Mesenchymal stem cell (in vitro differentiated cells and primary cell): ENCODE data around the gene SULT1B1.

Source experiments
- DNase-seq: peaks from one replicate; pipeline ENCODE4 v3.0.0-alpha.2; 2013
- H2AFZ ChIP-seq: one replicate; pipeline ENCODE4 v1.6.1; 2013; ENCODE audit warnings: low read depth, mild to moderate bottlenecking, control low read depth, inconsistent platforms, low read length, moderate library complexity
- H2AK5ac ChIP-seq: 2 replicates; pipeline ENCODE4 v1.6.1; 2013; ENCODE audit warnings: low read length, moderate library complexity, mild to moderate bottlenecking, inconsistent platforms; ENCODE audit not compliant: severe bottlenecking
- H2BK120ac ChIP-seq: one replicate; pipeline ENCODE4 v1.6.1; 2013; ENCODE audit warnings: low read depth, mild to moderate bottlenecking, inconsistent platforms, low read length, moderate library complexity
- H2BK12ac ChIP-seq, 2 experiments: one replicate each; pipeline ENCODE4 v1.6.1; 2013; ENCODE audit warnings: inconsistent platforms in 2 of 2, low read length in 2 of 2, mild to moderate bottlenecking in 2 of 2, moderate library complexity in 2 of 2, control low read depth in 1 of 2
- H2BK15ac ChIP-seq: one replicate; pipeline ENCODE4 v1.6.1; 2013; ENCODE audit warnings: mild to moderate bottlenecking, low read depth, inconsistent platforms; ENCODE audit not compliant: poor library complexity, severe bottlenecking
- H2BK5ac ChIP-seq: 2 replicates; pipeline ENCODE4 v1.6.1; 2013; ENCODE audit warnings: low read depth, mild to moderate bottlenecking, low read length, control low read depth, inconsistent platforms; ENCODE audit not compliant: poor library complexity, severe bottlenecking
- H3K14ac ChIP-seq, 2 experiments: one replicate each; pipeline ENCODE4 v1.6.1; 2013; ENCODE audit warnings: inconsistent platforms in 2 of 2, low read length in 2 of 2, control low read depth in 1 of 2, mild to moderate bottlenecking in 1 of 2, moderate library complexity in 1 of 2
- H3K18ac ChIP-seq, 2 experiments: one replicate each; pipeline ENCODE4 v1.6.1; 2013; ENCODE audit warnings: inconsistent platforms in 2 of 2, low read length in 2 of 2, control low read depth in 1 of 2, low read depth in 1 of 2, mild to moderate bottlenecking in 1 of 2
- H3K23ac ChIP-seq, 2 experiments: one replicate each; pipeline ENCODE4 v1.6.1; 2013; ENCODE audit warnings: inconsistent platforms in 2 of 2, low read length in 2 of 2, mild to moderate bottlenecking in 2 of 2, moderate library complexity in 2 of 2, control low read depth in 1 of 2
- H3K27ac ChIP-seq: 2 replicates; pipeline ENCODE4 v1.5.1; 2013; ENCODE audit warnings: mild to moderate bottlenecking, moderate library complexity, low read length, control low read depth, inconsistent platforms; ENCODE audit not compliant: poor library complexity, severe bottlenecking
- H3K27me3 ChIP-seq, 2 experiments: 2 replicates each; pipeline versions ENCODE4 v1.6.1 to v1.7.0; 2013; ENCODE audit warnings: low read length in 2 of 2, mild to moderate bottlenecking in 2 of 2, moderate library complexity in 2 of 2, control low read depth in 1 of 2, inconsistent platforms in 1 of 2; ENCODE audit not compliant: control insufficient read depth in 1 of 2, insufficient read depth in 1 of 2
- H3K36me3 ChIP-seq, 2 experiments: 2 replicates each; pipeline versions ENCODE4 v1.6.1 to v1.7.0; 2013; ENCODE audit warnings: low read length in 2 of 2, control low read depth in 1 of 2, inconsistent platforms in 1 of 2, low read depth in 1 of 2, mild to moderate bottlenecking in 1 of 2; ENCODE audit not compliant: insufficient read depth in 2 of 2, control insufficient read depth in 1 of 2
- H3K4ac ChIP-seq, 2 experiments: one replicate each; pipeline ENCODE4 v1.6.1; 2013; ENCODE audit warnings: inconsistent platforms in 2 of 2, low read length in 2 of 2, mild to moderate bottlenecking in 2 of 2, moderate library complexity in 2 of 2, control low read depth in 1 of 2, low read depth in 1 of 2
- H3K4me1 ChIP-seq: 2 replicates; pipeline ENCODE4 v1.6.1; 2013; ENCODE audit warnings: low read depth, low read length, control low read depth; ENCODE audit not compliant: control insufficient read depth, insufficient read depth
- H3K4me2 ChIP-seq: 2 replicates; pipeline ENCODE4 v1.6.1; 2013; ENCODE audit warnings: low read length, mild to moderate bottlenecking, inconsistent platforms; ENCODE audit not compliant: poor library complexity, severe bottlenecking
- H3K4me3 ChIP-seq, 2 experiments: 2 replicates each; pipeline versions ENCODE4 v1.5.1 to v1.7.0; 2013; ENCODE audit warnings: low read length in 2 of 2, mild to moderate bottlenecking in 2 of 2, control low read depth in 1 of 2, low read depth in 1 of 2; ENCODE audit not compliant: insufficient read depth in 1 of 2
- H3K79me1 ChIP-seq: replicated peaks from 2 replicates; pipeline ENCODE4 v1.6.1; 2013; ENCODE audit warnings: mild to moderate bottlenecking, control low read depth, low read length, inconsistent platforms; ENCODE audit not compliant: poor library complexity, severe bottlenecking
- H3K9ac ChIP-seq: 2 replicates; pipeline ENCODE4 v1.7.0; 2013; ENCODE audit warnings: mild to moderate bottlenecking, low read length, moderate library complexity
- H3K9me3 ChIP-seq: 2 replicates; pipeline ENCODE4 v1.7.0; 2013; ENCODE audit warnings: mild to moderate bottlenecking, low read length; ENCODE audit not compliant: control insufficient read depth
- H4K8ac ChIP-seq: one replicate; pipeline ENCODE4 v1.6.1; 2013; ENCODE audit warnings: inconsistent platforms, mild to moderate bottlenecking, low read length, moderate library complexity
- H4K91ac ChIP-seq: one replicate; pipeline ENCODE4 v1.6.1; 2013; ENCODE audit warnings: mild to moderate bottlenecking, low read length, inconsistent platforms
- WGBS: methylation state at CpG from one replicate; pipeline ENCODE4 v1.1.7; 2013; ENCODE audit warnings: mixed read lengths; 5-methylcytosine and 5-hydroxymethylcytosine counted together

SULT1B1 gene

DNA sequence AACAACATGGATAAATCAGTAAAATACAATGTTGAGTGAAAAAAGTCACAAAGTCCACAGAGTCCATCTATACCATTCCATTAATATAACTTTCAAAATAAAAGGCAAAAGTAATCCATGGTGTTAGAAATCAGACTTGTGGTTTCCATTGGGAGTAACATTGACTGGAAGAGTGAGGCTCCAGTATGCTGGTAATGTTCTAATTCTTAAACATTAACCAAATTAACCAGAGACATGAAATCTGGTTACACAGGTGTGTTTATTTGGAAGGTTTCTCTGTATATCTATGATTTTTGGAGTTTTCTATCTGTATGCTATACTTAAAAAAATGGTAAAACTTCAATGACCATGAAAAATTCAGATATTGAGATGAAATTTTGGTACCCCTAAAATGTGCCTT lies 42.6 kb downstream of the SULT1B1 start:
- Histone ChIP-seq H3K79me1 (no peaks in the 10 kb centered on the region), H3K14ac (no peak overlapping the region), H3K27me3 (no peaks in the 10 kb centered on the region), H3K4me3 (no peak overlapping the region), H2AFZ (no peak overlapping the region), H3K9ac (no peak overlapping the region), H3K4me1 (peaks cover 3% of the 10 kb centered on the region), H3K23ac (no peak overlapping the region), H3K36me3 (no peaks in the 10 kb centered on the region), H2BK12ac (no peak overlapping the region), H4K91ac (no peak overlapping the region), H3K18ac (no peak overlapping the region), H2BK5ac (no peak overlapping the region), H2BK120ac (no peak overlapping the region), H3K9me3 (no peaks in the 10 kb centered on the region), H3K4me2 (no peak overlapping the region), H3K27ac (peak overlapping the region; percentile 92), H2AK5ac (no peak overlapping the region), H3K4ac (no peak overlapping the region), H2BK15ac (no peak overlapping the region), H4K8ac (no peak overlapping the region)
- DNase-seq: no peak

DNA sequence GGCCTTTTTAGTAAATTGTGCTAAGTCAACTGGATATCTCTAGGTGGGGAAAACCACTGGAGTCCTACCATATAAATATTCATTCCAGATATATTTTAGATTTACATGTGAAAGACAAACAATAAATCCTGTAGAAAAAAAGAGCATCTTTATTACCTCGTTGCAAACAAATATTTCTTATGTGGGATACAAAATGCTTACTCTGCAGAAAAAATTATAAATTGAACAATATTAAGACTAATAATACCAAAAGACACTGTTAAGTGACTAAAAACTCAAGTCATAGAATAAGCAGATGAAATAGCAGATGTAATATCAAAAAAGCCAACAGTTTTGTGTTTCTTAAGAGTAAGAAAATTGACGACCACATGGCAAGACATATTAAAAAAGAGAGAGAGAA lies 43.8 kb downstream of the SULT1B1 start:
- Histone ChIP-seq H3K4ac (no peak overlapping the region), H3K18ac (no peak overlapping the region), H3K4me1 (peaks cover 3% of the 10 kb centered on the region), H3K9ac (no peak overlapping the region), H3K27ac (no peak overlapping the region), H2BK5ac (no peak overlapping the region), H3K23ac (no peak overlapping the region), H2BK15ac (no peak overlapping the region), H2BK12ac (no peak overlapping the region), H3K9me3 (no peaks in the 10 kb centered on the region), H3K4me3 (no peak overlapping the region), H3K36me3 (no peaks in the 10 kb centered on the region), H2AK5ac (no peak overlapping the region), H3K27me3 (no peaks in the 10 kb centered on the region), H2AFZ (no peak overlapping the region), H4K8ac (no peak overlapping the region), H3K79me1 (no peaks in the 10 kb centered on the region), H3K14ac (no peak overlapping the region), H2BK120ac (no peak overlapping the region), H4K91ac (no peak overlapping the region), H3K4me2 (no peak overlapping the region)
- WGBS: no CpG with 5 or more reads among the region's 2 CpGs
- no peak for DNase-seq

GRCh38 chr4:69714086-69714485 lies 46.3 kb downstream of the SULT1B1 start:
- Histone ChIP-seq H3K4me3 (no peak overlapping the region), H2BK5ac (no peak overlapping the region), H3K79me1 (no peaks in the 10 kb centered on the region), H3K18ac (no peak overlapping the region), H3K23ac (no peak overlapping the region), H3K27ac (no peak overlapping the region), H4K8ac (no peak overlapping the region), H2BK15ac (no peak overlapping the region), H2BK120ac (no peak overlapping the region), H2AFZ (no peak overlapping the region), H3K4ac (no peak overlapping the region), H2AK5ac (no peak overlapping the region), H3K9ac (no peak overlapping the region), H3K4me2 (no peak overlapping the region), H3K27me3 (no peaks in the 10 kb centered on the region), H4K91ac (no peak overlapping the region), H3K4me1 (peaks cover 3% of the 10 kb centered on the region), H3K14ac (no peak overlapping the region), H2BK12ac (no peak overlapping the region), H3K36me3 (no peaks in the 10 kb centered on the region), H3K9me3 (no peaks in the 10 kb centered on the region)
- DNase-seq: no peak
- WGBS: 83% methylated on average over 4 of the region's 4 CpGs

DNA sequence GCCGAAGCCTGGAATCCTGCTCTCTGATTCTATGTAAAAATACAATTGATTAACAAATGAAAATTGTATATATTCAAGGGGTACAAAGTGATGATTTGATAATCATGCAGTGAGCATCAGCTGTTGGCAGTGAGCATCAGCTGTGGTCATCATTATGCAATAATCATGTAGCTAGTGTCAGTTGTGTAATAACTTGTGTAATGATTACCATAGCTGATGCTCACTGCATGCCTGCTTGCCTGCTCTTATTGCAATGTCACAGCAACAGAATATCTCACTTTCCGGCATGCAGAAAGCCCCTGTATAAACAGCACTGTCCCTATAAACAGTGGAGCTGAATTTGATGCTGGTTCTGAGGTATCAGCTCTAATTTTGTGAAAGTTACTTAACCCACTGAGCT lies 46.8 kb downstream of the SULT1B1 start:
- no peak overlapping the region for H4K8ac ChIP-seq
- no peak overlapping the region for H3K18ac ChIP-seq
- no peak overlapping the region for H2AK5ac ChIP-seq
- H3K4me1 ChIP-seq: peaks cover 3% of the 10 kb centered on the region
- no peak overlapping the region for H3K4ac ChIP-seq
- no peaks in the 10 kb centered on the region for H3K9me3 ChIP-seq
- H3K36me3 ChIP-seq: no peaks in the 10 kb centered on the region
- no peak overlapping the region for H2BK15ac ChIP-seq
- no peak overlapping the region for H2BK120ac ChIP-seq
- H4K91ac ChIP-seq: no peak overlapping the region
- H2BK12ac ChIP-seq: no peak overlapping the region
- H3K9ac ChIP-seq: no peak overlapping the region
- H3K23ac ChIP-seq: no peak overlapping the region
- no peaks in the 10 kb centered on the region for H3K79me1 ChIP-seq
- no peak overlapping the region for H2BK5ac ChIP-seq
- H3K14ac ChIP-seq: no peak overlapping the region
- H3K27ac ChIP-seq: no peak overlapping the region
- no peaks in the 10 kb centered on the region for H3K27me3 ChIP-seq
- peak; percentile 17 for DNase-seq
- H2AFZ ChIP-seq: no peak overlapping the region
- H3K4me3 ChIP-seq: no peak overlapping the region
- WGBS: no CpG with 5 or more reads among the region's 2 CpGs
- H3K4me2 ChIP-seq: no peak overlapping the region
